Neutrophil (primary cell): ENCODE measurements around the gene TMEM125.

Source experiments
- H3K27ac ChIP-seq: fragments of 200-600 bp; sonication (generic); 2 replicates; pipeline ENCODE4 v1.5.1; 2016; ENCODE audit warnings: mild to moderate bottlenecking, moderate library complexity
- H3K27me3 ChIP-seq: fragments of 200-600 bp; sonication (generic); 2 replicates; pipeline ENCODE4 v1.6.0; 2016; ENCODE audit warnings: mild to moderate bottlenecking
- H3K36me3 ChIP-seq: fragments of 200-600 bp; sonication (generic); 2 replicates; pipeline ENCODE4 v1.5.1; 2017
- H3K4me1 ChIP-seq, 2 experiments: fragments of 200-600 bp in 1 of 2; sonication (generic) in 1 of 2; 1 replicate in 1 of 2; 2 replicates in 1 of 2; pipeline versions ENCODE4 v1.5.1 to v1.6.1; 2013 to 2016; ENCODE audit warnings: low read depth in 1 of 2, low read length in 1 of 2, mild to moderate bottlenecking in 1 of 2, moderate library complexity in 1 of 2; ENCODE audit not compliant: control insufficient read depth in 1 of 2, insufficient read depth in 1 of 2
- H3K4me3 ChIP-seq, 2 experiments: fragments of 200-600 bp in 1 of 2; sonication (generic) in 1 of 2; 1 replicate in 1 of 2; 2 replicates in 1 of 2; pipeline ENCODE4 v1.5.1; 2013 to 2016; ENCODE audit warnings: low read depth in 1 of 2, low read length in 1 of 2, mild to moderate bottlenecking in 1 of 2, moderate library complexity in 1 of 2
- H3K9me3 ChIP-seq: fragments of 200-600 bp; sonication (generic); 2 replicates; pipeline ENCODE4 v1.5.1; 2016
- CTCF ChIP-seq: fragments of 200-600 bp; sonication (generic); IDR thresholded peaks from 2 replicates; pipeline ENCODE4 v1.5.1; 2016; ENCODE audit warnings: antibody characterized with exemption

Gene TMEM125

GRCh38 chr1:43238991-43239469 lies 30.8 kb upstream of the TMEM125 start:
- Histone ChIP-seq H3K36me3 (no peaks in the 10 kb centered on the region), H3K27me3 (no peaks in the 10 kb centered on the region), H3K4me1 (no peaks in the 10 kb centered on the region), H3K27ac (no peak overlapping the region), H3K4me3 (no peak overlapping the region), H3K9me3 (no peaks in the 10 kb centered on the region)
- TF ChIP-seq CTCF: no peak

DNA sequence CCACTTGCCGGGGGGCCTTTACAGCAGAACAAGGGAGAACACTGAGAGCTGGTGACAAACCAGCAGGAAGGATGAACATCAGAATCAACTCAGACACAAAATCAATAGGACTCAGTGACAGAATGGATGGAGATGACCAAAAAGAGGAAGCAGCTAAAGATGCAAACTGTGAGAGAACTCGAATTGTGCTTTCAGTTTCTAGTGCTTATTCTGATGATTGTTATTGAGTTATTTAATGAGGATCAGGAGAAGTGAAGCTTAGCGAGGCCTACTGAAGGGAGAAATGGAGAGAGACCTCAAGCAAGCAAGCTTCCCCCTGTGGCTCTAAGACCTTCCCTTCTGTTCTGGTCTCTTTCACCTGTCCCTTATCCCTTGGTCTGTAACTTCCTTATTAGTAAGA lies 30.3 kb upstream of the TMEM125 start:
- Histone ChIP-seq H3K27ac (no peak overlapping the region), H3K4me3 (no peak overlapping the region), H3K36me3 (no peaks in the 10 kb centered on the region), H3K4me1 (no peaks in the 10 kb centered on the region), H3K9me3 (no peaks in the 10 kb centered on the region), H3K27me3 (no peaks in the 10 kb centered on the region)
- no peak for TF ChIP-seq CTCF

GRCh38 chr1:43241413-43241836 lies 28.4 kb upstream of the TMEM125 start:
- H3K4me3 ChIP-seq: no peak overlapping the region
- no peaks in the 10 kb centered on the region for H3K36me3 ChIP-seq
- no peak for TF ChIP-seq CTCF
- H3K9me3 ChIP-seq: no peaks in the 10 kb centered on the region
- H3K27ac ChIP-seq: no peak overlapping the region
- H3K4me1 ChIP-seq: no peaks in the 10 kb centered on the region
- no peaks in the 10 kb centered on the region for H3K27me3 ChIP-seq

DNA sequence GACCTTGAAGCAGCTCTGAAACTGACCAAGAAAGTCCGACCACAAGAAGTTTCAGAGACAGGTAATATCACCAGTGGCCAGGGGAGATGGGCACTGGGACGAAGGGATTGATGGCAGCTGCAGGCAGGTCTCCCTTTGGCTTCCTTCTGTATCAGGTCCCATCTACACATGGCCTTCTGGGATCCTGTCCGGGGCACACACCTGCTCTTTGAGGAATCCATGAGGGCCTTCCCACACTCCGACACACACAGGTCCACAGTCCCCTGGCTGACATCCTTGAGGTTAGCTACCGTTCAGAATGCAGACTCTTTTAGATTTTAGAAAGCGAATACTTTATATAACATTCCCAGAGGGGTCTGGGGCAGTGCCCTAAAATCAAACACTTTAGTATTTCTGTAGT lies 26.5 kb upstream of the TMEM125 start:
- H3K27me3 ChIP-seq: no peaks in the 10 kb centered on the region
- no peaks in the 10 kb centered on the region for H3K9me3 ChIP-seq
- H3K36me3 ChIP-seq: no peaks in the 10 kb centered on the region
- H3K4me1 ChIP-seq: no peaks in the 10 kb centered on the region
- TF ChIP-seq CTCF: no peak
- no peak overlapping the region for H3K4me3 ChIP-seq
- no peak overlapping the region for H3K27ac ChIP-seq

DNA sequence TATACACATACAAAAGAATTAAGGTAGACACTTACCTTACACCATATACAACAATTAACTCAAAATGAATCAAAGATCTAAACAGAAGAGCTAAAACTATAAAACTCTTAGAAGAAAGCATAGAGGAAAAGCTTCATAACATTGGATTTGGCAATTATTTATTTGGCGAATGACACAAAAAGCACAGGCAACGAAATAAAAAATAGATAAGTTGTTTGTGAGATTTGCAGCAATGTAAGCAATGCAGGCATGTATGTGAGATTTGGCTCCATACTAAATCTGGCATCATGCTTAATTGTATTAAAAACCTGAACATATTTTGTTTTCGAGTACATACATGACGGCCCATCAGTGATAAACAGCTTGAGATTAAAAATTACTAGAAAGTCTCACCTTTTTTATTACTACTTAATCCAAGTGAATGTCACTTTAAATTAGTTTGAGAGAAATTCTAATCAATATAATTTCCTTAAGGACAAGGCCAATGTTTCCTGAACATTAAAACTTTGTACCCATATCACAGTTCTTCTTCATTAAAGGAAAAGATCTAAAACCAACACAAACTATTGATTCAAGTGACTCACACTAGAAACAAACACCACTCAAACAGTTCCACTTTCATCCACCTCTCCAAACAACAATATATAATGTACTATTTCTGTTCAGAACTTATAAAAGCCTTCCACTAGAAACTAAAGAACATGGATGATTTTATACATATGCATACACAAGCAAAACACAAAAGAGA lies 23.1 kb upstream of the TMEM125 start:
- Histone ChIP-seq H3K9me3 (no peaks in the 10 kb centered on the region), H3K27me3 (no peaks in the 10 kb centered on the region), H3K36me3 (no peaks in the 10 kb centered on the region), H3K27ac (no peak overlapping the region), H3K4me3 (no peak overlapping the region), H3K4me1 (no peaks in the 10 kb centered on the region)
- TF ChIP-seq CTCF: no peak
